Forelimb muscle (tissue), 1 donor: Measurements from ENCODE around the gene TMEM225B. TPM values are rescaled to one million over a fixed set of nuclear protein-coding genes. Genes with fewer than 3 reads are reported as not detected.
"Not testable (repeated sequence)": the region's sequence is repeated elsewhere in the genome, so short reads cannot be mapped to it uniquely, and the experiment has no call there.

Experiments used
- DNase-seq: peaks from one replicate; pipeline ENCODE4 v3.0.0-alpha.2; 2013; ENCODE audit warnings: low read depth
- polyA plus RNA-seq: library from polyadenylated mRNA; unstranded; fragments of 120-200 nt; gene quantifications from one replicate; pipeline ENCODE4 v1.2.1, GENCODE V29; 2013; ENCODE audit not compliant: insufficient read length

The TMEM225B gene
- polyA plus RNA-seq, 1 donor = 0.77 TPM

GRCh38 chr7:99623091-99623693 is 25.1 kb downstream of the TMEM225B start:
- DNase-seq = no peak

GRCh38 chr7:99623702-99624447 is 25.8 kb downstream of the TMEM225B start:
- no peak for DNase-seq

GRCh38 chr7:99624484-99624883 is 26.4 kb downstream of the TMEM225B start:
- DNase-seq = no peak

- no peak for DNase-seq
These were observed 27.3 kb downstream of the TMEM225B start for GRCh38 chr7:99625321-99625720.

- DNase-seq = no peak
These were observed 27.9 kb downstream of the TMEM225B start for GRCh38 chr7:99625961-99626360.

GRCh38 chr7:99626661-99627060 is 28.6 kb downstream of the TMEM225B start:
- no peak for DNase-seq

GRCh38 chr7:99627513-99627912 is 29.4 kb downstream of the TMEM225B start:
- DNase-seq = no peak

- no peak for DNase-seq
These were observed 30.7 kb downstream of the TMEM225B start for GRCh38 chr7:99628471-99629465.

GRCh38 chr7:99629643-99630042 is 31.6 kb downstream of the TMEM225B start:
- DNase-seq = no peak

- no peak for DNase-seq
These were observed 33.4 kb downstream of the TMEM225B start for GRCh38 chr7:99631295-99632109.

- not testable (repeated sequence) for DNase-seq
These were observed 39.3 kb downstream of the TMEM225B start for GRCh38 chr7:99637414-99637813.

- DNase-seq = no peak
These were observed 40.7 kb downstream of the TMEM225B start for GRCh38 chr7:99638731-99639130.

GRCh38 chr7:99639267-99639666 is 41.2 kb downstream of the TMEM225B start:
- DNase-seq = no peak

- DNase-seq = no peak
These were observed 44.0 kb downstream of the TMEM225B start for GRCh38 chr7:99642027-99642426.

- DNase-seq = no peak
These were observed 45.4 kb downstream of the TMEM225B start for GRCh38 chr7:99643464-99643863.

GRCh38 chr7:99644431-99644830 is 46.4 kb downstream of the TMEM225B start:
- no peak for DNase-seq

- no peak for DNase-seq
These were observed 47.5 kb downstream of the TMEM225B start for GRCh38 chr7:99645590-99645989.

- DNase-seq = no peak
These were observed 50.8 kb downstream of the TMEM225B start for GRCh38 chr7:99648843-99649242.

GRCh38 chr7:99651290-99651689 is 53.2 kb downstream of the TMEM225B start:
- DNase-seq = no peak

- no peak for DNase-seq
These were observed 54.6 kb downstream of the TMEM225B start for GRCh38 chr7:99652671-99653070.

- not testable (repeated sequence) for DNase-seq
These were observed 55.2 kb downstream of the TMEM225B start for GRCh38 chr7:99653269-99653668.
